ENCODE measurements around the gene CD200R1. TPM values are rescaled to one million over a fixed set of nuclear protein-coding genes. Genes with fewer than 3 reads are reported as not detected.

The CD200R1 gene
- total RNA-seq, 2 experiments from 2014 or later: 4.0 to 4.7 TPM

GRCh38 chr3:112894258-112894657 lies 80.6 kb downstream of the CD200R1 start:
- ATAC-seq (ENCODE audit: poor library complexity): no peak
- no peak overlapping the region for H3K27ac Mint-ChIP-seq
- no peaks in the 10 kb centered on the region for H3K4me1 Mint-ChIP-seq (ENCODE audit: low read depth)
- Histone ChIP-seq H3K36me3 (ENCODE audit: insufficient read depth, low read length) (no peaks in the 10 kb centered on the region), H3K4me3 (ENCODE audit: low read length) (no peak overlapping the region), H3K27me3 (ENCODE audit: control insufficient read depth in 1 of 2, insufficient read depth in 2 of 2, low read length in 2 of 2) (no peaks in the 10 kb centered on the region), H3K4me1 (ENCODE audit: insufficient read depth, low read length) (no peaks in the 10 kb centered on the region), H3K9me3 (ENCODE audit: control insufficient read depth in 1 of 2, insufficient read depth in 1 of 2, low read length in 2 of 2) (no peaks in the 10 kb centered on the region), H3K27ac (ENCODE audit: low read depth in 1 of 2, low read length in 2 of 2) (no peak overlapping the region)
- POLR2A ChIA-PET: no interaction called here
- H3K27me3 Mint-ChIP-seq: no peaks in the 10 kb centered on the region
- H3K4me3 Mint-ChIP-seq: no peak overlapping the region
- intact Hi-C loops (cut with DNase I, micrococcal nuclease): no loop called here
- no peaks in the 10 kb centered on the region for H3K9me3 Mint-ChIP-seq
- CTCF ChIA-PET: no interaction called here
- no peak for TF ChIP-seq CTCF (IDR thresholded peaks at IDR 0.05)
- DNase-seq: no peak
- H3K36me3 Mint-ChIP-seq (ENCODE audit: low read depth): no peaks in the 10 kb centered on the region

GRCh38 chr3:112889357-112889756 lies 85.5 kb downstream of the CD200R1 start:
- Mint-ChIP-seq H3K27ac (no peak overlapping the region), H3K36me3 (ENCODE audit: low read depth) (no peaks in the 10 kb centered on the region), H3K27me3 (no peaks in the 10 kb centered on the region), H3K4me3 (no peak overlapping the region), H3K9me3 (no peaks in the 10 kb centered on the region), H3K4me1 (ENCODE audit: low read depth) (no peaks in the 10 kb centered on the region)
- H3K27me3 ChIP-seq (ENCODE audit: control insufficient read depth in 1 of 2, insufficient read depth in 2 of 2, low read length in 2 of 2): no peaks in the 10 kb centered on the region
- DNase-seq: no peak
- intact Hi-C loops (cut with DNase I, micrococcal nuclease): no loop called here
- no peaks in the 10 kb centered on the region for H3K9me3 ChIP-seq (ENCODE audit: control insufficient read depth in 1 of 2, insufficient read depth in 1 of 2, low read length in 2 of 2)
- no peak for ATAC-seq (ENCODE audit: poor library complexity)
- H3K36me3 ChIP-seq (ENCODE audit: insufficient read depth, low read length): no peaks in the 10 kb centered on the region
- H3K27ac ChIP-seq (ENCODE audit: low read depth in 1 of 2, low read length in 2 of 2): no peak overlapping the region
- H3K4me1 ChIP-seq (ENCODE audit: insufficient read depth, low read length): no peaks in the 10 kb centered on the region
- H3K4me3 ChIP-seq (ENCODE audit: low read length): no peak overlapping the region
- ChIA-PET CTCF (no interaction called here), POLR2A (no interaction called here)
- TF ChIP-seq CTCF (IDR thresholded peaks at IDR 0.05): no peak

DNA sequence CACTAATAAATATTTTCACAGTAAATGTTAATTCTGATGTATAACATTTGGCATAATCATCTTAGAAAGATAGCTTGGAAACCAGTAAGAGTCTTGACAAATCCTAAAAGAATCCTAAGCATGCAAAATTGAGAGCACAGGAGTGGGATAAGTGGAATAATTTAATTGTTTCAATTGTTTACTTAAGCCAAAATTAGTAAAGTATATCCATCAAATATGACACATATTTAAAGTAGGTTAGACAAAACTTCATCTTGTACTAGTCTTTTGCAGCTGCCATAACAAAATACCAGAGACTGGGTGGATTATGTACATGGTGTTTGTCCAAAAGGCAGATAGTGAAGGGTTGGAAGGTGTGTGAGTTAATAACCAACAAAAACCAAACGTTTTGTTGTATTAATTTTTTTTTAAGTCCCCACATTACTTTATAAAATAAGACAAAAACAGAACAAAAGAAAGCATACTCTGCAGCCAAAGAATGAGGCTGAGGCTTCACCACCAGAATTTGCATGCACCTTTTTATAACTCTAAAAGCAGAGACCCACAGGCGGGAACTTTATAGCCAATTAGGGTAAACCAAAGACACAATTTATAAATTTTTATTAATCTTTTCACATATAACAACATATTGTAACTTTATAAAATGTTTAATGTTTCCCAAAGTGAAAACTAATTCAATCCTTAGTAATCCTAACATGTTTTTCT lies 86.4 kb downstream of the CD200R1 start:
- no peak for DNase-seq
- no peak for TF ChIP-seq CTCF (IDR thresholded peaks at IDR 0.05)

More for the DNA sequence above, 86.4 kb downstream of the CD200R1 start:
- H3K36me3 ChIP-seq (ENCODE audit: insufficient read depth, low read length): no peaks in the 10 kb centered on the region
- H3K9me3 ChIP-seq (ENCODE audit: control insufficient read depth in 1 of 2, insufficient read depth in 1 of 2, low read length in 2 of 2): no peaks in the 10 kb centered on the region
- ATAC-seq (ENCODE audit: poor library complexity): no peak
- no peaks in the 10 kb centered on the region for H3K4me1 ChIP-seq (ENCODE audit: insufficient read depth, low read length)
- Mint-ChIP-seq H3K9me3 (no peaks in the 10 kb centered on the region), H3K4me3 (no peak overlapping the region), H3K27me3 (no peaks in the 10 kb centered on the region), H3K27ac (no peak overlapping the region), H3K36me3 (ENCODE audit: low read depth) (no peaks in the 10 kb centered on the region), H3K4me1 (ENCODE audit: low read depth) (no peaks in the 10 kb centered on the region)
- intact Hi-C loops (cut with DNase I, micrococcal nuclease): no loop called here
- POLR2A ChIA-PET: no interaction called here
- no peak overlapping the region for H3K4me3 ChIP-seq (ENCODE audit: low read length)
- H3K27me3 ChIP-seq (ENCODE audit: control insufficient read depth in 1 of 2, insufficient read depth in 2 of 2, low read length in 2 of 2): no peaks in the 10 kb centered on the region
- CTCF ChIA-PET: no interaction called here
- H3K27ac ChIP-seq (ENCODE audit: low read depth in 1 of 2, low read length in 2 of 2): no peak overlapping the region
